HepG2 (cell line): ENCODE results near the gene NCAPG. TPM values are rescaled to one million over a fixed set of nuclear protein-coding genes. Genes with fewer than 3 reads are reported as not detected.

Experiments used
- FOXP1 ChIP-seq, 2 experiments: fragments of 450-650 bp in 1 of 2; IDR thresholded peaks; 2 replicates each; pipeline ENCODE4 v1.6.1; 2017 to 2018; ENCODE audit warnings: antibody characterized with exemption in 1 of 2
- GRHL1 ChIP-seq: sonication (generic); formaldehyde crosslinking; conservative IDR thresholded peaks from 2 replicates; pipeline ENCODE4 v1.8.0; 2022; ENCODE audit warnings: missing genetic modification reagents
- PREB ChIP-seq: sonication (generic); formaldehyde crosslinking; IDR thresholded peaks from 2 replicates; pipeline ENCODE4 v1.4.0; 2020; ENCODE audit warnings: missing genetic modification reagents
- RFX5 ChIP-seq: IDR thresholded peaks from 2 replicates; pipeline ENCODE4 v1.6.1; 2011; ENCODE audit warnings: low read depth, low read length, improper control_type of control experiment
- RNF219 ChIP-seq: sonication (generic); formaldehyde crosslinking; IDR thresholded peaks from 2 replicates; pipeline ENCODE4 v1.5.0; 2020; ENCODE audit warnings: mild to moderate bottlenecking, missing genetic modification reagents
- SOX6 ChIP-seq, 2 experiments: fragments of 450-650 bp in 1 of 2; sonication (generic) in 1 of 2; formaldehyde crosslinking in 1 of 2; IDR thresholded peaks; 2 replicates each; pipeline versions ENCODE4 v1.4.0 to v1.6.1; 2017 to 2020; ENCODE audit warnings: antibody characterized with exemption in 1 of 2, mild to moderate bottlenecking in 1 of 2, missing genetic modification reagents in 1 of 2
- ZBTB3 ChIP-seq: sonication (generic); formaldehyde crosslinking; IDR thresholded peaks from 2 replicates; pipeline ENCODE4 v1.4.0; 2020; ENCODE audit warnings: low read depth, mild to moderate bottlenecking, moderate library complexity, missing genetic modification reagents, borderline replicate concordance
- ZBTB4 ChIP-seq: sonication (generic); formaldehyde crosslinking; IDR thresholded peaks from 2 replicates; pipeline ENCODE4 v1.4.0; 2020; ENCODE audit warnings: missing genetic modification reagents, mild to moderate bottlenecking, borderline replicate concordance
- ZC3H13 ChIP-seq: sonication (generic); formaldehyde crosslinking; IDR thresholded peaks from 2 replicates; pipeline ENCODE4 v1.8.1; 2023; ENCODE audit warnings: mild to moderate bottlenecking, missing genetic modification reagents, moderate library complexity
- ZNF354B ChIP-seq: sonication (generic); formaldehyde crosslinking; IDR thresholded peaks from 2 replicates; pipeline ENCODE4 v1.8.0; 2022; ENCODE audit warnings: mild to moderate bottlenecking, missing genetic modification reagents
- ZNF367 ChIP-seq: sonication (generic); formaldehyde crosslinking; IDR thresholded peaks from 2 replicates; pipeline ENCODE4 v1.4.0; 2020; ENCODE audit warnings: missing genetic modification reagents, borderline replicate concordance
- ZNF703 ChIP-seq: sonication (generic); formaldehyde crosslinking; IDR thresholded peaks from 2 replicates; pipeline ENCODE4 v1.5.1; 2020; ENCODE audit warnings: missing genetic modification reagents, mild to moderate bottlenecking, moderate library complexity, borderline replicate concordance
- ZNF770 ChIP-seq: sonication (generic); formaldehyde crosslinking; IDR thresholded peaks from 2 replicates; pipeline ENCODE4 v1.5.0; 2020; ENCODE audit warnings: mild to moderate bottlenecking, missing genetic modification reagents
- ZUFSP ChIP-seq: sonication (generic); formaldehyde crosslinking; IDR thresholded peaks from 2 replicates; pipeline ENCODE4 v1.9.0; 2021; ENCODE audit warnings: missing genetic modification reagents, mild to moderate bottlenecking, borderline replicate concordance
- polyA plus RNA-seq, 8 experiments: library from polyadenylated mRNA; depleted of rRNA in 3 of 8; stranded (reverse) in 7 of 8; unstranded in 1 of 8; fragments of >200 nt; fragmentation: Illumina TruSeq in 4 of 8; extraction: Trizol in 4 of 8; gene quantifications; 2 replicates each; pipeline versions ENCODE4 v1.2.1 to v1.2.3, GENCODE V29; 2011 to 2016; ENCODE audit warnings: low read depth in 4 of 8, missing spikeins in 1 of 8, mixed read lengths in 1 of 8; ENCODE audit not compliant: insufficient read depth in 1 of 8
- total RNA-seq, 5 experiments: library from RNA; depleted of rRNA; stranded (reverse); fragments of >200 nt; fragmentation: Illumina TruSeq; extraction: Trizol; gene quantifications; 2 replicates each; pipeline ENCODE4 v1.2.3, GENCODE V29; 2016; ENCODE audit warnings: low read depth in 1 of 5

Gene NCAPG
- total and polyA plus RNA-seq, 2 of the 13 experiments (the other 11 are each of a cell fraction or from before 2014, with no cell fraction given): 14.8 to 61.9 TPM

GRCh38 chr4:17810260-17811077, at the start of gene NCAPG, which contains the start of gene DCAF16 (continued):
- no peak; the same call in 1 of the 2 replicates for TF ChIP-seq ZBTB4 (CRISPR knock-in tag)
- TF ChIP-seq FOXP1 (IDR thresholded peaks at IDR 0.05): no peak
- no peak for TF ChIP-seq FOXP1 (CRISPR knock-in tag; IDR thresholded peaks at IDR 0.05)
- no peak for TF ChIP-seq SOX6 (IDR thresholded peaks at IDR 0.05)
- peak; percentile 67 for TF ChIP-seq SOX6 (CRISPR knock-in tag; IDR thresholded peaks at IDR 0.05)
- TF ChIP-seq ZNF354B (CRISPR knock-in tag): peak; percentile 76; the same call in 1 of the 2 replicates
- TF ChIP-seq GRHL1 (CRISPR knock-in tag): no peak
- no peak for TF ChIP-seq RFX5
- TF ChIP-seq RNF219 (CRISPR knock-in tag): no peak
- TF ChIP-seq ZC3H13 (CRISPR knock-in tag): peak; percentile 88; the same call in 1 of the 2 replicates
- no peak for TF ChIP-seq ZBTB3 (CRISPR knock-in tag)
- peak; percentile 38; the same call in 1 of the 2 replicates for TF ChIP-seq ZNF770 (CRISPR knock-in tag)
- TF ChIP-seq ZNF703 (CRISPR knock-in tag): peak; percentile 70; the same call in 1 of the 2 replicates
- TF ChIP-seq ZUFSP: no peak
- TF ChIP-seq PREB (CRISPR knock-in tag): no peak
- peak; percentile 76 for TF ChIP-seq ZNF367 (CRISPR knock-in tag)
